Ammon's horn (tissue), 1 donor: ENCODE data around the gene SYT2.
"Not testable (repeated sequence)": the region's sequence is repeated elsewhere in the genome, so short reads cannot be mapped to it uniquely, and the experiment has no call there.

Experiments
- DNase-seq: peaks from one replicate; pipeline ENCODE4 v3.0.0-alpha.2; 2016; ENCODE audit warnings: low spot score

SYT2 gene

DNA sequence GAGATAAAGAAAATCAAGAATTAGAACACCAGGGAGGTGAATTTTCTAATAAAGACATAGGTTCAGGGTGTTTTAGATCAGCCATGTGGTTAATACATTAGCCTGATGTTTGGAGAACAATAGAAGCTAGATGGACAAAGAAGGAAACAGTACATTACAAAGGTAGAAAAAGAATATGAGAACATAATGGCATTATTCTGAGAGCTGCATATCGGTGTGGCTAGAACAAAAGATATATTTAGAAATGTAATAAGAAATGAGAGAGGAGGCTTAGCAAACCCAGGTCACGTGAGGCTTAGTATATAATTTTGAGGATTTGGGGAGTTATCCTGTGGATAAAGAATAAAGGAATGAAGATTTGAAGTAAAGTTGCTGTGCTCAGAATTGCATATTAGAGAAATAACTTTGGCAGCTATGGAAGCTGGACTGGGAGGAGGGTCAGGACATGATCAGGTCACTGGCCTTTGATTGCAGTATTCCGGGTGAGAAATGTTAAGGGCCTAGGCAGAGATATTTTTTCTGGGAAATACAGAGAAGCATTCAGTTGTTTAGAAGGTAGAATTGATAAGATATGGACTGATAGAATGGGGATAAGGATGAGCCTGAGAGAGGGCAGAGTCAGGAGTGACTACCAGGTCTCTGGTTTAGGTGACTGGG is 164.5 kb downstream of the SYT2 start:
- DNase-seq: not testable (repeated sequence)

- not testable (repeated sequence) for DNase-seq
Measured at GRCh38 chr1:202544766-202545449, 165.3 kb downstream of the SYT2 start.

DNA sequence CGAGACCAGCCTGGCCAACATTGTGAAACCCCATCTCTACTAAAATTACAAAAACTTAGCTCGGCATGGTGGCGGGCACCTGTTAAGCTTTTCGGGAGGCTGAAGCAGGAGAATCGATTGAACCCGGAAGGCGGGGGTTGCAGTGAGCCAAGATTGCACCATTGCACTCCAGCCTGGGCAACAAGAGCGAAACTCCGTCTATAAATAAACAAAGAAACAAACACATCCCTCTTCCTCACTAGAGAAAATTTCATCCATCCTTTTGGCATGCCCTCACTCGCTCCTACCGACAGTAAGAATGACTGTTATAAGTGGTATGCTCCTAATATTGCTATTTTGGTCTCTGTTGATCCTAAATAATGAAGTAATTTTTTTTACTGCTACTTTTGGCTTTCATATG is 166.7 kb downstream of the SYT2 start:
- DNase-seq: not testable (repeated sequence)

DNA sequence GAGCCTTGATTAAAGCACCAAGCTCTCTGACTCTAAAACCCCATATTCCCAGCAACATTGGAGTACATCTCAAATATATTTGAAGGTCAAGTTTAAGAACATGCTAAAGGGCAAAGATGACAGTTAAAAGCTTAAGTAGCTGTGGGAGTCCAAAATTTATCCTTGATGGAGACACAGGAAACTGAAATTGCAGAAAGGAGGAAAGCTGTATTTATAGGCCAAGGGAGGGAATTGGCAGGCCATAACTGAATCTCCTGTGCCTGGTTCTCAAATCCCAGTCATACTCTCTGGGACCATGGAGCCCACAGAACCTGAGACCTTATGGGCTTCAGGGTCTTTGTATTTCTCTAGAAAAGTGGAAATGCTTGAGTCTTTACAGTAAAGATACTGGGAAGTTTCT is 167.8 kb downstream of the SYT2 start:
- DNase-seq: not testable (repeated sequence)

- DNase-seq: not testable (repeated sequence)
Measured at GRCh38 chr1:202540858-202541257, 169.4 kb downstream of the SYT2 start.
